GM18505 (cell line): ENCODE data around the gene PKP1.

Source experiments
- ATAC-seq: cut with Tn5 transposase; IDR thresholded peaks from one replicate; pipeline ENCODE4 v1.9.1; 2021; ENCODE audit not compliant: unreplicated experiment
- POLR2A ChIP-seq: IDR thresholded peaks from 4 replicates; pipeline ENCODE4 v1.6.1; 2011; ENCODE audit warnings: borderline replicate concordance; ENCODE audit not compliant: insufficient read depth, insufficient read length; ENCODE audit errors: extremely low read depth

PKP1 gene

DNA sequence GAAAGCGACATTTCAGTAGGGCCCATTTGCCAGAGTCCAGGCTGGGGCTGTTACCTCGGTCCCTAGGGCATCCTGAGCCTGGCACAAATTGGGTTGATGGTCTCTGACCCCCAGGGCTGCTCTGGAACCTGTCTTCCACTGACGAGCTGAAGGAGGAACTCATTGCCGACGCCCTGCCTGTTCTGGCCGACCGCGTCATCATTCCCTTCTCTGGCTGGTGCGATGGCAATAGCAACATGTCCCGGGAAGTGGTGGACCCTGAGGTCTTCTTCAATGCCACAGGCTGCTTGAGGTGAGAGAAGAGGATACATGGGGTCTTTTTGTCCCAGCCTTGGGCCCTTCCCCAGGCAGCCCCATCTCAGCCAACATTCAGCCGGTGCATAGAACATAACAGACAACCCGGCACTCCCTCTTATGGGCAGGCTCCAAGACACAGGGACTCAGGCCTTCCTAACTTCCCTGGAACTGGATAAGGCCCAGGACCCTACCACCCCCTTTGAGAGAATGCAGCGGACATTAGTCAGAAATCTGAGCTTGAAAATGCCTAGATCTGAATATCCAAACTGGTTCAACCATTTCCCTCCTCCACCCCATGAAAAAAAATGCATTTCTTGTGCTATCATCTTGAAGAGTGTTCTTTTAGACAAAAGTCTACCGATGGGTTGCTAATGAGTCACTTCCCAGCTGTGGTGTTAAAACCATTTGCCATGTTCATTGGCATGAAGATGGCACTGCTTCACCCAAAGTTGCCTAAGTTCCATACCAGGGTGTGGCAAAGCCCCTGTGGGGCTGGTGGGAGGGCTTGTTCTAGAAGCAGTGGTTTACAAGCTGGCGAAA is 35.4 kb downstream of the PKP1 start:
- ATAC-seq, result no peak
- TF ChIP-seq POLR2A, result no peak

DNA sequence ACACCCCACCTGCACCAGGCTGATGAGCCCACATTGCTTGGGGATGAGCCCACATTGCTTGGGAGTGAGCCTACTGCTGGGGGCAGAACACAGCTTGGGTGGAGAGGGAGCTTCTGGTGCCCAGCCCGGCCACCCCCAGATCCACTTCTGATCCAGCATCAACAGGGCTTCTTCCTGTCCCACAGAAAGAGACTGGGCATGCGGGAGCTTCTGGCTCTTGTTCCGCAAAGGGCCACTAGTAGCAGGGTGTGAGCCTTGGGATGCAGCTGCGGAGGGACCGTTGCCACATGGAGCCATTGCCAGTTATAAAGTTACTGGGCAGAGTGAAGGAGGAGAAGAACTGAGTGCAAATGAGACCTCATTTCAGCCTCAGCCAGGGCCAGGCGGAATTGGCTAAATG is 36.3 kb downstream of the PKP1 start:
- no peak for TF ChIP-seq POLR2A
- ATAC-seq, result no peak

GRCh38 chr1:201320168-201320788 is 37.0 kb downstream of the PKP1 start:
- no peak for ATAC-seq

DNA sequence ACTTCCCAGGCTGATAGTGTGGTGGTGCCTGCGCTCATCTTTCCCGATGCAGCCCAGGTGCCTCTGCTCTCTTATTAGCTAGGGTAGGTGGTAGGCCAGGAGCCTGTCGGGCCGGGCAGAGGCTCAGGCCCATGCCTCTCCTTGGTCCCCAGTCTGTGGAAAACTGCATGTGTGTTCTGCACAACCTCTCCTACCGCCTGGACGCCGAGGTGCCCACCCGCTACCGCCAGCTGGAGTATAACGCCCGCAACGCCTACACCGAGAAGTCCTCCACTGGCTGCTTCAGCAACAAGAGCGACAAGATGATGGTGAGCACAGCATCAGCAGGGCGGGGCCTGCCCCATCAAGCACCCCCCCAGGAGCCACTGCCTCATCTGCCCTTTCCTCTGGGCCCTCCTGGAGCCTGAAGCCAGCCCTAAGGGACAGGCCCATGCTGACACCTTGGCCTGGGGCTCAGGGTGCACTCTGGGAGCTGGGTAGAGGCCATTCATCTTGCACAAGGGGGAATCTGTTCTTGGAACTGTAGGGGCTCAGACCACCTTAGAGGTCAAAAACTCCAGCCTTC is 38.6 kb downstream of the PKP1 start:
- no peak for ATAC-seq
- TF ChIP-seq POLR2A, result no peak

More at GRCh38 chr1:201320168-201320788, 37.0 kb downstream of the PKP1 start:
- TF ChIP-seq POLR2A, result no peak

- ATAC-seq, result no peak
These were observed 39.6 kb downstream of the PKP1 start for GRCh38 chr1:201322653-201323510.

DNA sequence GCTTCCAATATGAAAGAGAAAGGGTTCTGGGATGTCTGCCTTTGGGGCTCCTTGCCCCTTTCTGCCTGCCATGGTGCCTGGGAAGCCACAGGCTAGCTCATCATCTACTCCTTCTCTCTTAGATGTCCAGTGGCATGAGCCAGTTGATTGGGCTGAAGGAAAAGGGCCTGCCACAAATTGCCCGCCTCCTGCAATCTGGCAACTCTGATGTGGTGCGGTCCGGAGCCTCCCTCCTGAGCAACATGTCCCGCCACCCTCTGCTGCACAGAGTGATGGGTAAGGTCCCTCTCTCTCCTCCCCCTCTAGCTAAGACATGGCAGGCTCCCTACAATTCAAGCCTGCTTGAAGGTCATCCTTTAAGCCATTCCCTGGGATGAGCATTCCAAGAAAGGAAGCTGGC is 41.0 kb downstream of the PKP1 start:
- no peak for ATAC-seq
- TF ChIP-seq POLR2A, result no peak

More at GRCh38 chr1:201322653-201323510, 39.6 kb downstream of the PKP1 start:
- TF ChIP-seq POLR2A, result no peak

- ATAC-seq, result no peak
These were observed 41.7 kb downstream of the PKP1 start for GRCh38 chr1:201324821-201325677.

DNA sequence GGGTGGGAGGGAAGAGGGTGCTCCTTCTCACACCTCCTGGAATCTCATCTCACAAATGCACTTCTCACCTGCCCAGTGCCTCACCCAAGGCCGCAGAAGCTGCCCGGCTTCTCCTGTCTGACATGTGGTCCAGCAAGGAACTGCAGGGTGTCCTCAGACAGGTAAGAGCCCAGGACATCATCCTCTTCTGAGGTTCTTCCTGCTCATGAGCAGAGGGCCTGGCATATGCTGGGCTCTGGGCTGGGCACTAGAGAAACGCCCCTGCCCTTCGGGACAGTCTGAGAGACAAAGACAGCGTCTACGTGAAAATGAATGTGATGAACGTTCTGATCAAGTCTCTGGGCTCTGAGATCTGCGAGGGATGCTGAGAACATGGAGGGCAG is 42.4 kb downstream of the PKP1 start:
- ATAC-seq, result no peak
- no peak for TF ChIP-seq POLR2A

More at GRCh38 chr1:201324821-201325677, 41.7 kb downstream of the PKP1 start:
- TF ChIP-seq POLR2A, result no peak

DNA sequence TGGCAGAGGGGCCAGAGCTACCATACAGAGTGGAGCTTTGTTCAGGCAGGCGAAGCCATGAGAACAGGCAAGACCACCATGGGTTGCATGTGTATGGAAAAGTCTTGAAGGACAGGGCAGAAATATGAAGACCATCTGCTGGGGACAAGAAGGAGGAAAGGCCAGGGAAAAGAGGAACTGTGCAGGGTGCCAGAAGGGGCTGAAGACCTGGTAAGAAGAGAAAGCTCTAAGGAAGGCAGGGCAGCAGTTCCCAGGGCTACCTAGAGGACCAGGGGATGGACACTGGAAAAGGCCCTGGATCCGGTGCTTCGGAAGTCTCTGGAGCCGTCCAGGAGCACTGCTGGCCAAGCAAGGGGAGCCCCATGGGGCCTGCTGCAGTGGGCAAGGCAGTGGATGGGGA is 43.4 kb downstream of the PKP1 start:
- no peak for ATAC-seq
- no peak for TF ChIP-seq POLR2A

GRCh38 chr1:201327687-201328240 is 44.5 kb downstream of the PKP1 start:
- ATAC-seq, result no peak
- no peak for TF ChIP-seq POLR2A

- ATAC-seq, result no peak
- TF ChIP-seq POLR2A, result no peak
These were observed 45.3 kb downstream of the PKP1 start for GRCh38 chr1:201328576-201328975.

GRCh38 chr1:201329286-201329685 is 46.0 kb downstream of the PKP1 start:
- TF ChIP-seq POLR2A, result no peak

DNA sequence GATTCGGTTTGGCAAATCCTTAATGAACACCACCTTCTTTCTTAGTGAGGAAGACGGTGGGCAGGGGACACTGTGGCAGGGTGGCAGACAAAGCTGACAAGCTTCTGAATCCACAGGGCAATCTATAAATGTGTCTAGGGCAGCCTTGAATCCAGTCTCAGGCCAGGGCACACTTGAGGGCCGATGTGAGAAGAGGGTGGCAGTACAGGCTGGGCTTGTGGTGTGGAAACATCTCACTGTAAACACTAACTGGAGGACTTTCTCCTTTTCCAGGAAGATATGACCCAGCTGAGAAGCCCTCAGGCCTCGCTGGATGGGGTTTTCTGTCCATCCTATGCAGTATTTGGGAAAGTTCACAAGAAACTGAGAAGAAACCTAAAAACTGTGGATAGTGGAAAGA is 46.5 kb downstream of the PKP1 start:
- no peak for TF ChIP-seq POLR2A
- ATAC-seq, result no peak

More at GRCh38 chr1:201329286-201329685, 46.0 kb downstream of the PKP1 start:
- no peak for ATAC-seq

- no peak for ATAC-seq
- no peak for TF ChIP-seq POLR2A
These were observed 47.2 kb downstream of the PKP1 start for GRCh38 chr1:201330541-201330940.
